ENCODE data around the gene GPC1.
"Not testable (repeated sequence)": the region's sequence is repeated elsewhere in the genome, so short reads cannot be mapped to it uniquely, and the experiment has no call there.

GPC1 gene

GRCh38 chr2:240472078-240472790, 36.8 kb downstream of the GPC1 start:
- no peak overlapping the region for H3K4me3 Mint-ChIP-seq
- no peak overlapping the region for H3K27ac Mint-ChIP-seq (ENCODE audit: low read depth)
- DNase-seq (ENCODE audit: low spot score in 2 of 2) (peak in 1 of 2 donors; percentile 12), ATAC-seq (replicated peaks; ENCODE audit: extremely low read depth, poor library complexity, severe bottlenecking) (no peak)
- H3K27me3 Mint-ChIP-seq: no peaks in the 10 kb centered on the region
- no peaks in the 10 kb centered on the region for H3K4me1 Mint-ChIP-seq
- H3K36me3 Mint-ChIP-seq (ENCODE audit: insufficient read depth): no peaks in the 10 kb centered on the region
- peaks cover 12% of the 10 kb centered on the region for H3K9me3 Mint-ChIP-seq

DNA sequence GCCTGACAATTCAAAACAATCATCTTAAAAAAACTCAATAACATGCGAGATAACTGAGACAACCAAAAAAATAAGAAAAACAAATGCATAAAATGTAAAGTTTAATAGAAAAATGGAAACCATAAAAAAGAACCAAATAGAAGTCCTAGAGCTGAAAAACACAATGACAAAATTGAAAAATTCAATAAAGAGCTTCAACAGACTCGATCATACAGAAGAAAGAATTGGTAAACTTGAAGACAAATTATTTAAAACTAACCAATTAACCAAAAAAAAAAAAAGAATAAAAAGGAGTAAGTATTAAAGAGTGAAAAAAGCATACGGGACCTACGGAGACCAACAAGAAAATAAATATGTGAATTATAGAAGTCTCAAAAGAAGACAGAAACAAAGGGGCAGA, 37.7 kb downstream of the GPC1 start:
- Mint-ChIP-seq H3K36me3 (ENCODE audit: insufficient read depth) (no peaks in the 10 kb centered on the region), H3K9me3 (peaks cover 12% of the 10 kb centered on the region), H3K4me1 (no peaks in the 10 kb centered on the region), H3K27me3 (no peaks in the 10 kb centered on the region), H3K27ac (ENCODE audit: low read depth) (no peak overlapping the region), H3K4me3 (no peak overlapping the region)
- DNase-seq (ENCODE audit: low spot score in 2 of 2) (no peak), ATAC-seq (replicated peaks; ENCODE audit: extremely low read depth, poor library complexity, severe bottlenecking) (no peak)

DNA sequence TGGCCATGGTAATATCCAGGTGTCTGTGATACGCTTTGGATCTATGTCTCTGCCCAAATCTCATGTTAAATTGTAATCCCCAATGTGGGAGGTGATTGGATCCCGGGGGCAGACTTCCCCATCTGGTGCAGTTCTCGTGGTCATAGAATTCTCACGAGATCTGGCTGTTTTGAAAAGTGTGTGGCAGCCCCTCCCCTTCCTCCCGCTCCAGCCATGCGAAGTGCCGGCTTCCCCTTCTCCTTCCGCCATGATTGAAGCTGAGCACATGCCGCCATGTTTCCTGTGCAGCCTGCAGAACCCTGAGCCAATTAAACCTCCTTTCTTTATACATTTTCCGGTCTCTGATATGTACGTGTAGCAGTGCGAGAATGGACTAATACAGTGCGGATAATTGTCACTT, 42.5 kb downstream of the GPC1 start:
- no peaks in the 10 kb centered on the region for H3K4me1 Mint-ChIP-seq
- H3K27me3 Mint-ChIP-seq: no peaks in the 10 kb centered on the region
- peaks cover 12% of the 10 kb centered on the region for H3K9me3 Mint-ChIP-seq
- H3K36me3 Mint-ChIP-seq (ENCODE audit: insufficient read depth): peaks cover 2% of the 10 kb centered on the region
- no peak overlapping the region for H3K4me3 Mint-ChIP-seq
- DNase-seq (ENCODE audit: low spot score in 2 of 2): no peak
- ATAC-seq (replicated peaks; ENCODE audit: extremely low read depth, poor library complexity, severe bottlenecking): no peak
- no peak overlapping the region for H3K27ac Mint-ChIP-seq (ENCODE audit: low read depth)

DNA sequence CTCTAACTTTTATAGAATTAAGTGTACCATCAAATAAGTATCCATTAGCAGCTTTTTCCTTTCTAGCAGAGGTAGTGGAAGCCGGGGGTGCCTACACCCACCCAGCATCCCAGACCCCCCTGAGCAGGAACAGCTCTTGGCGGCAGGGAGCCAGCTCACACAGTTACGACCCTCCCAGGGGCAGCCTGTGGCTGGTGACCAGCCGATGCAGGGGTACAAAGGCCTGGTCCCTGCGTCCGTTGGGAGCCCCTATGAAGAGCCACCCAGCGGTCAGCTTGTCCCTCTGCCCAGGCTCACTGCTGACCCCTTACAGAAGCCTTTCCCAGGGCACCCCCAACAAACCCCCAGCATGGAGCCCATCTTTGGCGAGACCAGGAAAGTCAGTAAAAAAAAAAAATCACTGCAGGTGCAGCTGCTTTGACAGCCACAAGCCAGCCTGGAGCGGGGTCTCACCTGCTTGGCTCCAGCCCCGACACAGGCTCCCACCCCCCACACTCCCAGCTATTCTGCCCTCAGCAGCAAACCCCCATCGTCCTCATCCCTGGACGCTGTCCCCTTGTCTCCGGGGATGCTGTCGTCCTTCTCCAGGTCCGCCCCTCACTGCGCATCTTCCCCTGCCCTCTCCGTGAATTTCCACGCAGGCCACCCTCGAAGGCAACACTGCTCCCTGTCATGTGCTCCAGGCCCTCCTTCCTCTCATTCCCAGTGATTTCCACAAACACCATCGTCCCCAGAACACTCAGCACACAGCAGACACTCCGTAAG, 43.1 kb downstream of the GPC1 start:
- Mint-ChIP-seq H3K27me3 (no peaks in the 10 kb centered on the region), H3K27ac (ENCODE audit: low read depth) (no peak overlapping the region), H3K4me1 (no peaks in the 10 kb centered on the region), H3K36me3 (ENCODE audit: insufficient read depth) (peaks cover 2% of the 10 kb centered on the region), H3K4me3 (no peak overlapping the region), H3K9me3 (peaks cover 12% of the 10 kb centered on the region)
- ATAC-seq (replicated peaks; ENCODE audit: extremely low read depth, poor library complexity, severe bottlenecking) (no peak), DNase-seq (ENCODE audit: low spot score in 2 of 2) (no peak)

DNA sequence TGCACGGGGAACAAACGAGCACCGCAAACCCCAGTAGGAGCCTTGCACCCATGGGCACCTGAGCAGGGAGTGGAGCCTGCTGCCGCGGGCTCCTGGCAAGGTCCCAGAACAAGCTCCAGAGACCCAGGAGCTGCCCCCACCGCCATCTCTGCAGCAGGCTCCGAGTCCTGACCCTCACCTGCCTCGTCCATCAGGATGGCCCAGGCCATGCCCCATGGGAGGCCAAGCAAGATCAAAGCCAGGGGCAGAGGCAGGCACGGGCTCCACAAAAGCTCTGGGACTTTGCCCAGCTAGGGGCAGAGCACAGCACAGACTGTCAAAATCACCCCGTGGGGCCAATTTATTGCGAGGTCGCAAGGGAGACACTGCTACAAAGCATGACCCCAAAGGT, 43.6 kb downstream of the GPC1 start:
- Mint-ChIP-seq H3K9me3 (peaks cover 12% of the 10 kb centered on the region), H3K36me3 (ENCODE audit: insufficient read depth) (peaks cover 2% of the 10 kb centered on the region), H3K27ac (ENCODE audit: low read depth) (no peak overlapping the region), H3K4me1 (no peaks in the 10 kb centered on the region), H3K4me3 (no peak overlapping the region), H3K27me3 (no peaks in the 10 kb centered on the region)
- ATAC-seq (replicated peaks; ENCODE audit: extremely low read depth, poor library complexity, severe bottlenecking) (no peak), DNase-seq (ENCODE audit: low spot score in 2 of 2) (no peak)

GRCh38 chr2:240480834-240481623, 45.6 kb downstream of the GPC1 start:
- no peaks in the 10 kb centered on the region for H3K4me1 Mint-ChIP-seq
- peaks cover 3% of the 10 kb centered on the region for H3K36me3 Mint-ChIP-seq (ENCODE audit: insufficient read depth)
- no peak for ATAC-seq (replicated peaks; ENCODE audit: extremely low read depth, poor library complexity, severe bottlenecking)
- H3K4me3 Mint-ChIP-seq: no peak overlapping the region
- H3K27me3 Mint-ChIP-seq: no peaks in the 10 kb centered on the region
- H3K9me3 Mint-ChIP-seq: peaks cover 6% of the 10 kb centered on the region
- DNase-seq (ENCODE audit: low spot score in 2 of 2): peak in 1 of 2 donors; percentile 13
- H3K27ac Mint-ChIP-seq (ENCODE audit: low read depth): no peak overlapping the region

- Mint-ChIP-seq H3K36me3 (ENCODE audit: insufficient read depth) (peaks cover 3% of the 10 kb centered on the region), H3K27me3 (no peaks in the 10 kb centered on the region), H3K27ac (ENCODE audit: low read depth) (no peak overlapping the region), H3K4me1 (no peaks in the 10 kb centered on the region), H3K9me3 (peaks cover under 1% of the 10 kb centered on the region), H3K4me3 (no peak overlapping the region)
- DNase-seq (ENCODE audit: low spot score in 2 of 2): peak in 1 of 2 donors; percentile 6
- no peak for ATAC-seq (replicated peaks; ENCODE audit: extremely low read depth, poor library complexity, severe bottlenecking)
Measured at GRCh38 chr2:240481720-240482119, 46.3 kb downstream of the GPC1 start.

DNA sequence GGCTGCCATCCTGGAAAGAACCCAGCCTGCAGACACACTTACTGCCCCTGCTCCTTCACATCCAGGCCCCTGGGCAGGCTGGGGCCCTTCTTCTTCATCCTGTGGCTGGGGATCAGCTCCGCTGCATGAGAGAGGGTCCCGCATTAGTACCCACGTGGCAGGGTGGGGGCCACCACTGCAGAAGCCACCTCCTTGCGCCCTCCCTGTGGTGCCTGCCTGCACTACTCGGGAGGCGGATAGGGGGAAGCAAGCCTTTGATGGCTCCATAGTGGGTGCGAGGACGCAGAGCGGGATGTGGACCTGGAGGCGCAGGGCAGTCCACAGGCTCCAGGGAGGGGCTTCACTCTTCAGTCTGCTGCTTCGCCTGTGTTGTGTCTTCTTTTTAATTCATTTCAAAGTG, 46.7 kb downstream of the GPC1 start:
- Mint-ChIP-seq H3K27ac (ENCODE audit: low read depth) (no peak overlapping the region), H3K4me3 (no peak overlapping the region), H3K4me1 (no peaks in the 10 kb centered on the region), H3K27me3 (no peaks in the 10 kb centered on the region), H3K36me3 (ENCODE audit: insufficient read depth) (peaks cover 3% of the 10 kb centered on the region), H3K9me3 (peaks cover 4% of the 10 kb centered on the region)
- ATAC-seq (replicated peaks; ENCODE audit: extremely low read depth, poor library complexity, severe bottlenecking) (no peak), DNase-seq (ENCODE audit: low spot score in 2 of 2) (peak in 1 of 2 donors; percentile 8)

GRCh38 chr2:240491483-240491882, 56.0 kb downstream of the GPC1 start:
- DNase-seq (ENCODE audit: low spot score in 2 of 2) (no peak), ATAC-seq (replicated peaks; ENCODE audit: extremely low read depth, poor library complexity, severe bottlenecking) (no peak)
- H3K4me3 Mint-ChIP-seq: no peak overlapping the region
- no peaks in the 10 kb centered on the region for H3K27me3 Mint-ChIP-seq
- no peaks in the 10 kb centered on the region for H3K4me1 Mint-ChIP-seq
- no peak overlapping the region for H3K27ac Mint-ChIP-seq (ENCODE audit: low read depth)
- H3K36me3 Mint-ChIP-seq (ENCODE audit: insufficient read depth): no peaks in the 10 kb centered on the region
- peaks cover 27% of the 10 kb centered on the region for H3K9me3 Mint-ChIP-seq

- Mint-ChIP-seq H3K4me3 (no peak overlapping the region), H3K27me3 (no peaks in the 10 kb centered on the region), H3K9me3 (peaks cover 14% of the 10 kb centered on the region), H3K27ac (ENCODE audit: low read depth) (no peak overlapping the region), H3K36me3 (ENCODE audit: insufficient read depth) (peaks cover 5% of the 10 kb centered on the region), H3K4me1 (no peaks in the 10 kb centered on the region)
- DNase-seq (ENCODE audit: low spot score in 2 of 2): peak in 1 of 2 donors; percentile 11
- no peak for ATAC-seq (replicated peaks; ENCODE audit: extremely low read depth, poor library complexity, severe bottlenecking)
Measured at GRCh38 chr2:240494194-240494793, 58.8 kb downstream of the GPC1 start.

DNA sequence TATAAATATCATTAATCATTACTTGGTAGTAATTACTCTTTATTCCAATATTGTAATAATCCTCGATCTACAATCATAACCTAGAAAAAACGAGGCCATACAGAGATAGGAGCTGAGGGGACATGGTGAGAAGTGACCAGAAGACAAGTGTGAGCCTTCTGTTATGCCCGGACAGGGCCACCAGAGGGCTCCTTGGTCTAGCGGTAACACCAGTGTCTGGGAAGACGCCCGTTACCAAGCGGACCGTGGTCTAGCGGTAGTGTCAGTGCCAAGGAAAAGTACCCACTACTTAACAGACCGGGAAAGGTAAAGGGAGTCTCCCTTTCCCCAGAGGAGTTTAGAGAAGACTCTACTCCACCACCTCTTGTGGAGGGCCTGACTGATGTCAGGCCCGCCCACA, 59.5 kb downstream of the GPC1 start:
- DNase-seq (ENCODE audit: low spot score in 2 of 2); H3K36me3 Mint-ChIP-seq (ENCODE audit: insufficient read depth); ATAC-seq (replicated peaks; ENCODE audit: extremely low read depth, poor library complexity, severe bottlenecking); H3K4me1 Mint-ChIP-seq; H3K27ac Mint-ChIP-seq (ENCODE audit: low read depth); H3K27me3 Mint-ChIP-seq; H3K4me3 Mint-ChIP-seq: not testable (repeated sequence)
- H3K9me3 Mint-ChIP-seq: peaks cover 13% of the 10 kb centered on the region

DNA sequence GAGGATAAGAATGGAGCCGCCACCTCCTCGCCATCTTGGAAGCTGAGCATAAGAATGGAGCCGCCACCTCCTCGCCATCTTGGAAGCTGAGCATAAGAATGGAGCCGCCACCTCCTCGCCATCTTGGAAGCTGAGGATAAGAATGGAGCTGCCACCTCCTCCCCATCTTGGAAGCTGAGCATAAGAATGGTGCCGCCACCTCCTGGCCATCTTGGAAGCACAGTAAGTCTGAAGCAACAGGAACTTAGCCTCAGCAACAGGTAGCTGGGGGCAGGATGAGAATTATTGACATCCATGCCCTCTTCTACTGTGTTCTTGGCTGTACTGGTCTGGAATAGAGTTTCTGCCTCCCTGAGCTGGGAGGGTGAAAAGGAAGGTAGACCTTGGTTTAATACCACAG, 61.6 kb downstream of the GPC1 start:
- H3K27me3 Mint-ChIP-seq; H3K36me3 Mint-ChIP-seq (ENCODE audit: insufficient read depth); ATAC-seq (replicated peaks; ENCODE audit: extremely low read depth, poor library complexity, severe bottlenecking); H3K4me1 Mint-ChIP-seq; DNase-seq (ENCODE audit: low spot score in 2 of 2); H3K4me3 Mint-ChIP-seq; H3K27ac Mint-ChIP-seq (ENCODE audit: low read depth); H3K9me3 Mint-ChIP-seq: not testable (repeated sequence)
